HG02885 (cell line): ENCODE results near the gene MRPL17.
"Not testable (repeated sequence)": the region's sequence is repeated elsewhere in the genome, so short reads cannot be mapped to it uniquely, and the experiment has no call there.

Experiments used
- ATAC-seq: cut with Tn5 transposase; IDR thresholded peaks from one replicate; pipeline ENCODE4 v1.9.1; 2021; ENCODE audit warnings: mild to moderate bottlenecking; ENCODE audit not compliant: unreplicated experiment, poor library complexity

Gene MRPL17

GRCh38 chr11:6682936-6683861, at the start of gene MRPL17:
Gene MRPL17, minus strand, starts transcription at chr11:6683340. Its CDS starts 44 bp downstream, at chr11:6683296.
- ATAC-seq: peak; percentile 92

- no peak for ATAC-seq
These were observed 45.0 kb upstream of the MRPL17 start for GRCh38 chr11:6727971-6728760.

DNA sequence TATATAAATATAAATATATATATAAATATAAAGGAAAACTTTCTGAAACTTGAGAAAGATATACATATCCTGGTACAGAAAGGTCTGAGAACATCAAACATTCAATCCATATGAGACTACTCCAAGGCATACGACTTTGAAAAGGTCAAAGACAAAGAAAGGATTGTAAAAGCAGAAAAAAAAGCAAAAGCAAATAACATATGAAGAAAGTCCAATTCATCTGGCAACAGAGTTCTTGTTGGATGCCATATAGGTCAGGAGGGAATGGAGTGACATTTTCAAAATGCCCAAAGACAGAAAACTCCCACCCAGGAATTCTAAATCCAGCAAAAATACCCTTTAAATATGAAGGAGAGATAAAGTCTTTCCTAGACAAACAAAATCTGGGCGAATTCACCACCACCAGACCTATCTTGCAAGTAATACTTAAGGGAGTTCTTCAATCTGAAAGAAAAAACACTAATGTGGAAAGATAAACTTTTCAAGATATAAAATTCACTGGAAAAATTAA, 42.3 kb upstream of the MRPL17 start:
- ATAC-seq: no peak

GRCh38 chr11:6724013-6724412, 40.9 kb upstream of the MRPL17 start:
- ATAC-seq: no peak

- no peak for ATAC-seq
These were observed 38.2 kb upstream of the MRPL17 start for GRCh38 chr11:6721343-6721742.

DNA sequence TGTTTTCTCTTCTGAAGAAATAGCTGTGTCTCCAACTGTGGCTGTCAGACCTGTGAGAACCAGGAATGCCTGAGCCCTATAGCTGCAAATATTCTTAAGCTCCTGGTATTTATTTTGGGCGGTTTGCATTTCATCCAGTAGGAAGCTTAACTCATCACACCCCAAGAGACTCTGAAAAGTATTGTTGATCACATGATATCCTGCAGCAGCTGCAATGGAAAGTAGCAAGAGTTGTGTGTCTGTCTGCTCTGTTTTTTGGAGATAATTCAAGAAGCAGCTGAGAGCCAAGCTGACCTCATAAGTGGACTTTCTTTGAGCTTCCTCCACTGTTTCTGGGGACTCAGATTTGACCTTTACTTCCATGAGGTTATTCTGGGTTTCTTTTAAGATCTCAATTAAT, 36.4 kb upstream of the MRPL17 start:
- no peak for ATAC-seq

DNA sequence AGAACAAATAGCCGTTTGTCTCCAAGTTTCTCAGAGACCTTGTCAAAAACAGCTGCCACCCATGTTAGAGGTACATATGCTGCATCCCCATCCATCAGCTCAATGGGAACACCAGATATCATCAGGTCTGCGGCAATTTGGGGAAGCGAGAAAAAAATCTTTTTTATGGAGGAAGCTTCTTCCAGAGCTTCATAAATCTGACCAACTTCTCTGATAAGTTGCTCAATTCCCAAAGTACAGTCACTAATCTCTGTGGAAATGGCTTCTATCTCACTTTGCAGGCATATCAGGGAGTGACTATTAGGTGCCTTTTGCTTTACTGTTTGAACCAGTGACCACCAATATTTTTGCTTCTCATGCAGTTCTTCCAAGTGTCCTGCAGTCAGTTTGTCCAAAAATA, 34.3 kb upstream of the MRPL17 start:
- ATAC-seq: no peak

- not testable (repeated sequence) for ATAC-seq
These were observed 28.4 kb upstream of the MRPL17 start for GRCh38 chr11:6711552-6711951.

- ATAC-seq: no peak
These were observed 25.7 kb upstream of the MRPL17 start for GRCh38 chr11:6708876-6709275.

DNA sequence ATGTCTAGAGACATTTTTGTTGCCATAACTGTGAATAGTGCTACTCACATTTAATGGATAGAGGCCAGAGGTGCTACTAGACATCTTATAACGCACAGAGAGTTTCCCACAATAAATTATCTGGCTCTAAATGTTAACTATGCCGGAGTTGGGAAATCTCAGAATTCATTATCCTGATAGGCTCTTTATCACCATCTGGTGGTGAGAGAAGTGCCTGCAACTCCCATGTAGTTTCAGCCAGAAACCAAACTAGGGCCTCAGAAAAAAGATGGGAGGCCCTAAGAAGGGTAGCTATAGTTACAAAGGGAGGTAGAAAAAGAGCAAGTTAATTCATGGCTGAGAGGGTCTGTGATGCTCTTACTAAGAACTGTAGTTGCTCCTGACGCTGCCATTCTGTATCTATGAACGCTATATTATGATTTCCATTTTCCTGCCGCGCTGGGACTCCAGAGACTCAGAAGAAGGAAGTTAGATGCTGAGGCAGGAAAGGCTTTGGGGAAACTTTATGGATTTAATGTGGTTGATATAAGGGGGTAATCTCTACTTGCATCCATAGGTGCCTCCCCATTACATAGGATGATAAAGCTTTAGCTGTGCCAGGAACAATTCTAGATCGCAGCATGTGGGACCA, 22.9 kb upstream of the MRPL17 start:
- ATAC-seq: peak; percentile 64

DNA sequence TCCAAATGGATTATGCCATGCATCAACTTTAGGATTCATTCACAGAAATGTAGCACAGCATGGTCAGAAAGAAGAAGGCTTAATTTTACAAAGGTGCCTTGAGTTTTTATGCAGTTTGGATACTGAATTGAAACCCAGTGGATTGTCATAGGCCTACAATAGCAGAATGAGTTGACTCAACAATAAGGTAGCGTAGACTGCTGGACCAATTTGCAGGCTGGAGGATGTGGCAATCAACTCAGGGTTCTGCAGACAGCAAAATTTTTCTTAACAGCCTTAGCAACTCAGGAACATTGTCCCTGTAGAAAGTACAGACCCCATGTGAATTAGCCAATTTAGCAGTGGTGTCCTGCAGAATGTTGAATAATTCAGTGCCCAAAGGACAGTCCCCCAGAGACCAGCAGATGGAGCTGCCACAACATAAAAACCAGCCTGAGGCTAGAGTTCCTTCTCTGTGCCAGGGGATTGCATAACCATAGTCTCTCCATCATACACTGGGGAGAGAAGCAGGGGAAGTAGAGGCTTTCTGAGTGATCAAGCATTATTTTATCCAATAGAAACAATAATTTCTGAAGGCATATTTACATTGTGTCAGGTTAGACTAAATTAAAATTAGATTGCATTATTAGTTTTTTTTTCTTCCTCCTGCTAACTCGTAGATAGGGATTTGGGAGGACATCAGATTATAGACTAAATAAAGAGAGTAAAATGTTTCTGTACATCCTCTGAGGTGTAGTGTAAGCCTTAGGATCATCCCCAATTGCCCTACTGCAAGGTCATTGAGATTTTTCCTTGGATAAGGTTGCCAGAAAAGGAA, 20.3 kb upstream of the MRPL17 start:
- peak; percentile 53 for ATAC-seq

DNA sequence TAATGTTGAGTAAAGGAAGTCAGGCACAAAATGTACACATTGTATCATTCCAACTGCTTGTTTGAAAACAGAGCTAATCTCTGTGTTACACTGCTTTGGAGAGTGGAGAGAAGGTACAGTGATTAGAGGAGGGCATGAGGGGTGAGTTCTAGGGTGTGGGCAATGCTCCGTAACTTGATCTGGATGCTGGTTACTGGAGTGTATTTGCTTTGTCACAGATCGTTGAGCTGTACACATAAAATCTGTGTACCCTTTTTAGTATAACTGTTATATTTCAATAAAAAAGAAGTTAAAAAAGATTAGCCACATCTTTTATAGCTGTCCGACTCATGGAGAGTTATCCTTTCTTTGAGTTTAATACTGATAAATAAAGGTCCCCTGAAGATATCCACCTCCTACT, 18.8 kb upstream of the MRPL17 start:
- not testable (repeated sequence) for ATAC-seq

GRCh38 chr11:6695377-6695776, 12.2 kb upstream of the MRPL17 start:
- no peak for ATAC-seq

DNA sequence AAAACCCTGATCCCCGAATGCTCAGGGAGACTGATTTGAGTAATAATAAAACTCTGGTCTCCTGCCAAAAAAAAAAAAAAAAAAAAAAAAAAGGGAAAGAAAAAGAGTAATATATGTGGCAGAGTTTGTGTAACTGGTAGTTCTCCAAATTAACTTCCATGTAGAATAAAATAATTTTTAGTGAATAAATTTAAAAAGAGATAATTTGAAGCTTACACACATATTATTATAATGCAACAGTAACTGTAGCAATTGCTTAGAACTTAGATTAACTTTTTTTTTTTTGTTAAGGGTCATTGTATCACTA, 11.0 kb upstream of the MRPL17 start:
- ATAC-seq: no peak

DNA sequence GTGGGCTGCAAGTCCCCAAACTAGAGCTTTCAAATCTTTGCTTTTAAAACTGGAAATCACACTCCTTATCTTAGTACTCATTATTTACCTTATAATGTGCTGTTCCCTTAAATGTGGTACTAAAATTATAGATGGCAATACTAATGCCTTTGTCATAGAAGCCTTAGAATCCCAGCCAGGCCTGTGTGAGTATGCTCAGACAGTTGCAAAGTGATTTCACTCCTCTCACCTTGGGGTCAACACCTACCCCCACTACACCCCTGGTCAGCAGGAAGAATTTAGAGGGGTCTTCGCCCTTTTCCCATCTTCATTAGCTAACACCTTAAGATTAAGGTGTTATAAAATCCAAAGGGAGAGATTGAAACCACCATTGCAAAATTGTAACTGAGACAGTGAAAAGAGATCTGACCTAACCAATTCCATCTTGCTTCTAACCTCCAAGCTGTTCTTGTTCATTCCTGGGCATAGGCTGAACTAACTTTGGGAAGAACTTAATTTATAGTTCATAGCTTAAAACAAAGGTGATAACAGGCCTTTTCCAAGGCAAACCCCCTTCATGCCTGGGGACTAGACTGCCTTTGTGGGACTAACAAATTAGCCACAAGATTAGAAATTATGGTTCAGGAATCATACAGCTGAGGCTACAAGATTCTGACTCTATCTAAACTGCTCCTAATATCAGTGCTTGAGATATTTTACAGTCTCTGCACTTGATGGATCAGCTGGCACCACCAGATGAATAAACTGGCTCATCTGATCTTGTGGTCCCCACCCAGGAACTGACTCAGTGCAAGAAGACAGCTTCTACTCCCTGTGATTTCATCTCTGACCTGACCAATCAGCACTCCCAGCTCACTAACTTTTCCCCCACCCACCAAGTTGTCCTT, 10.4 kb upstream of the MRPL17 start:
- no peak for ATAC-seq

GRCh38 chr11:6692128-6692527, 9.0 kb upstream of the MRPL17 start:
- ATAC-seq: no peak

DNA sequence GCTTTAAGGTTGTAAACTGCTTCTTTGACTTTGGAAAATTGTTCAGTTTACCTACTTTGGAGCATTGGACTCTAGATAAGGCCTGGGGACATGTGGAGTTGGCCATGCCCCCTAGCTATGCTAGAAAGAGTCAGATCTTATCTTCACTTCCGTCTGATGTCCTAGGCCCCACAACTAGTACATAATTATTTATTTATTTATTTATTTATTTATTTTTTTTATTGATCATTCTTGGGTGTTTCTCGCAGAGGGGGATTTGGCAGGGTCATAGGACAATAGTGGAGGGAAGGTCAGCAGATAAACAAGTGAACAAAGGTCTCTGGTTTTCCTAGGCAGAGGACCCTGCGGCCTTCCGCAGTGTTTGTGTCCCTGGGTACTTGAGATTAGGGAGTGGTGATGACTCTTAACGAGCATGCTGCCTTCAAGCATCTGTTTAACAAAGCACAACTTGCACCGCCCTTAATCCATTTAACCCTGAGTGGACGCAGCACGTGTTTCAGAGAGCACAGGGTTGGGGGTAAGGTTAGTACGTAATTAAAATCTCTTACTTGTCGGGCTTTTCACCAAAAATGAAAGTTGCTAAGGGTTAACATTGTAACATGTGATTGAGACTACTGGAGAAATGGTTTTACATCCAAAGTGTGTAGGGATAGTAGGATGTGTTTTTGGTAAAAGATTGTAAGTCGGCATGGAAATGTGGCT, 7.4 kb upstream of the MRPL17 start:
- ATAC-seq: not testable (repeated sequence)

GRCh38 chr11:6687876-6688275, 4.7 kb upstream of the MRPL17 start:
- ATAC-seq: no peak
